D341Med (cell line): ENCODE measurements around the gene PIGS.
A peak's percentile ranks its signal among the peaks of the same experiment; 100 is the strongest.
"Not testable (repeated sequence)": the region's sequence is repeated elsewhere in the genome, so short reads cannot be mapped to it uniquely, and the experiment has no call there.

Experiments used
- DNase-seq: peaks from one replicate; pipeline ENCODE4 v3.0.0; 2012; ENCODE audit warnings: low spot score

PIGS gene

GRCh38 chr17:28571361-28572122 lies at the start of gene PIGS:
PIGS (minus strand) TSS chr17:28571524; CDS start chr17:28571496, 28 bp downstream.
- DNase-seq: peak; percentile 100

GRCh38 chr17:28620010-28620409 lies 48.7 kb upstream of the PIGS start:
- no peak for DNase-seq

- no peak for DNase-seq
These were observed 47.1 kb upstream of the PIGS start for GRCh38 chr17:28618464-28618863.

GRCh38 chr17:28616281-28616680 lies 45.0 kb upstream of the PIGS start:
- DNase-seq: no peak

- no peak for DNase-seq
These were observed 44.1 kb upstream of the PIGS start for GRCh38 chr17:28615260-28615940.

- DNase-seq: peak; percentile 39
These were observed 42.6 kb upstream of the PIGS start, which contains the start of gene RSKR for GRCh38 chr17:28613931-28614381. RSKR (minus strand) TSS chr17:28614185; CDS start chr17:28614161, 24 bp downstream.

- peak; percentile 78 for DNase-seq
These were observed 41.9 kb upstream of the PIGS start for GRCh38 chr17:28612936-28613872.

GRCh38 chr17:28612531-28612930 lies 41.2 kb upstream of the PIGS start:
- no peak for DNase-seq

GRCh38 chr17:28610376-28610775 lies 39.1 kb upstream of the PIGS start:
- no peak for DNase-seq

- DNase-seq: not testable (repeated sequence)
These were observed 32.7 kb upstream of the PIGS start for GRCh38 chr17:28604031-28604430.

- no peak for DNase-seq
These were observed 28.2 kb upstream of the PIGS start for GRCh38 chr17:28599311-28600184.

GRCh38 chr17:28598799-28599310 lies 27.5 kb upstream of the PIGS start, which contains the start of gene SPAG5:
SPAG5 (minus strand) TSS chr17:28599025; CDS start chr17:28598946, 79 bp downstream.
- peak; percentile 100 for DNase-seq

GRCh38 chr17:28598389-28598788 lies 27.1 kb upstream of the PIGS start:
- DNase-seq: no peak

- DNase-seq: no peak
These were observed 26.5 kb upstream of the PIGS start for GRCh38 chr17:28597606-28598383.

- no peak for DNase-seq
These were observed 20.9 kb upstream of the PIGS start for GRCh38 chr17:28592260-28592659.

- DNase-seq: no peak
These were observed 14.5 kb upstream of the PIGS start for GRCh38 chr17:28585851-28586250.

GRCh38 chr17:28584434-28584833 lies 13.1 kb upstream of the PIGS start:
- peak; percentile 8 for DNase-seq

- DNase-seq: no peak
These were observed 11.2 kb upstream of the PIGS start for GRCh38 chr17:28582513-28582912.

GRCh38 chr17:28580959-28581358 lies 9.6 kb upstream of the PIGS start:
- DNase-seq: no peak

GRCh38 chr17:28579526-28579925 lies 8.2 kb upstream of the PIGS start:
- DNase-seq: no peak
